Measurements from ENCODE around the gene RHOG. TPM values are rescaled to one million over a fixed set of nuclear protein-coding genes. Genes with fewer than 3 reads are reported as not detected.

RHOG gene
- polyA plus RNA-seq, 1 donor from 2014 or later, result not detected

DNA sequence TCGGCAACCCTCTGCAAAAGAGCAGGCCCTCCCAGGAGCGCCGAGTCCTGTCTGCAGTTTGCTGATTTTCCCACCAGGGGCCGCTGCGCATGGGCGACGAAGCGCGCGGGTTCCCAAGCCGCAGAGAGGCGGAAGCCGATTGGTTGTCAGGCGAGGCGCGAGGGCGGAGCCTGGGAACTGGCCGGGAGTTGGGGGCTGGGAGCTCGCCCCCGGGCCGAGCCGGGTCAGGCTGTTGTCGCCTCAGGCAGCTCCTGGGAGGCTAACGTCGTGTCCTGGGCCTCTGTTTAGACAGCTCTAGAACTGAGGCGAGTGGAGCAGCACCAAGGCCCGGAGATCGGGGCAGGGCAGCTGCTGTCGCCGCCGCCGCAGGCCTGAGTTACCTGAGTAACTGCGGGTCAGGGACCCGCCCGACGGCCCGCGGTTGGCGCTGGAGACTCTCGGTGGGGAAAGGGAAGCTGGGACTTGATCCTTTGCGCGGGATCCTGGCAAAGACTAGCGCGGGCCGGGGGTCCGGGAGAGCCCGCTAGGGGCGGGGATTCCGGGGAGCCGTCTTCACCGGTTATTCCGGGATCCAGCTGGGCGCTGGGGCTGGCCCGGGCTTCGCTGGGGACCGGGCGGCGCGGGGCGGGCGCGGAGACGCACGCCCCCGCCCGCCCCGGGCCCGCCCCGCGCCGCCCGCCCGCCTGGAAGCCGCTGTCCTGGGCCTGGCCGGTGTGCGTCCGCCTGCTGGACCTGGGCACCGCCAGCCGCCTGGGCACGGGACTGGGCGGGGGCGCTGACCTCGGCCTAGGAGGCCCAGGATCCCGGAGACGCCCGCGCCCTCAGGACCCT lies 14.4 kb upstream of the RHOG start, which contains the start of gene STIM1:
STIM1 (plus strand) TSS at position 688 of the 831 bp plus-strand sequence. CDS start 607 bp downstream, outside the sequence.
- TF ChIP-seq TAF1 (IDR thresholded peaks at IDR 0.05; ENCODE audit: low read depth), result peak; percentile 30
- peak; percentile 82 for TF ChIP-seq RAD21 (conservative IDR thresholded peaks at IDR 0.05)
- peak; percentile 59 for TF ChIP-seq MXI1 (conservative IDR thresholded peaks at IDR 0.05; ENCODE audit: poor library complexity, severe bottlenecking)
- peak; percentile 92 for TF ChIP-seq SMC3 (conservative IDR thresholded peaks at IDR 0.05; ENCODE audit: poor library complexity)
- peak; percentile 88 for TF ChIP-seq POLR2AphosphoS5 (IDR thresholded peaks at IDR 0.05)
- no peak for TF ChIP-seq EZH2 (IDR thresholded peaks at IDR 0.05; ENCODE audit: borderline replicate concordance, insufficient read depth, low read length, poor library complexity, severe bottlenecking)
- TF ChIP-seq, protein P1, sequence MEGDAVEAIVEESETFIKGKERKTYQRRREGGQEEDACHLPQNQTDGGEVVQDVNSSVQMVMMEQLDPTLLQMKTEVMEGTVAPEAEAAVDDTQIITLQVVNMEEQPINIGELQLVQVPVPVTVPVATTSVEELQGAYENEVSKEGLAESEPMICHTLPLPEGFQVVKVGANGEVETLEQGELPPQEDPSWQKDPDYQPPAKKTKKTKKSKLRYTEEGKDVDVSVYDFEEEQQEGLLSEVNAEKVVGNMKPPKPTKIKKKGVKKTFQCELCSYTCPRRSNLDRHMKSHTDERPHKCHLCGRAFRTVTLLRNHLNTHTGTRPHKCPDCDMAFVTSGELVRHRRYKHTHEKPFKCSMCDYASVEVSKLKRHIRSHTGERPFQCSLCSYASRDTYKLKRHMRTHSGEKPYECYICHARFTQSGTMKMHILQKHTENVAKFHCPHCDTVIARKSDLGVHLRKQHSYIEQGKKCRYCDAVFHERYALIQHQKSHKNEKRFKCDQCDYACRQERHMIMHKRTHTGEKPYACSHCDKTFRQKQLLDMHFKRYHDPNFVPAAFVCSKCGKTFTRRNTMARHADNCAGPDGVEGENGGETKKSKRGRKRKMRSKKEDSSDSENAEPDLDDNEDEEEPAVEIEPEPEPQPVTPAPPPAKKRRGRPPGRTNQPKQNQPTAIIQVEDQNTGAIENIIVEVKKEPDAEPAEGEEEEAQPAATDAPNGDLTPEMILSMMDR (IDR thresholded peaks at IDR 0.05; ENCODE audit: poor library complexity, severe bottlenecking), result peak; percentile 99
- TF ChIP-seq, protein P2, sequence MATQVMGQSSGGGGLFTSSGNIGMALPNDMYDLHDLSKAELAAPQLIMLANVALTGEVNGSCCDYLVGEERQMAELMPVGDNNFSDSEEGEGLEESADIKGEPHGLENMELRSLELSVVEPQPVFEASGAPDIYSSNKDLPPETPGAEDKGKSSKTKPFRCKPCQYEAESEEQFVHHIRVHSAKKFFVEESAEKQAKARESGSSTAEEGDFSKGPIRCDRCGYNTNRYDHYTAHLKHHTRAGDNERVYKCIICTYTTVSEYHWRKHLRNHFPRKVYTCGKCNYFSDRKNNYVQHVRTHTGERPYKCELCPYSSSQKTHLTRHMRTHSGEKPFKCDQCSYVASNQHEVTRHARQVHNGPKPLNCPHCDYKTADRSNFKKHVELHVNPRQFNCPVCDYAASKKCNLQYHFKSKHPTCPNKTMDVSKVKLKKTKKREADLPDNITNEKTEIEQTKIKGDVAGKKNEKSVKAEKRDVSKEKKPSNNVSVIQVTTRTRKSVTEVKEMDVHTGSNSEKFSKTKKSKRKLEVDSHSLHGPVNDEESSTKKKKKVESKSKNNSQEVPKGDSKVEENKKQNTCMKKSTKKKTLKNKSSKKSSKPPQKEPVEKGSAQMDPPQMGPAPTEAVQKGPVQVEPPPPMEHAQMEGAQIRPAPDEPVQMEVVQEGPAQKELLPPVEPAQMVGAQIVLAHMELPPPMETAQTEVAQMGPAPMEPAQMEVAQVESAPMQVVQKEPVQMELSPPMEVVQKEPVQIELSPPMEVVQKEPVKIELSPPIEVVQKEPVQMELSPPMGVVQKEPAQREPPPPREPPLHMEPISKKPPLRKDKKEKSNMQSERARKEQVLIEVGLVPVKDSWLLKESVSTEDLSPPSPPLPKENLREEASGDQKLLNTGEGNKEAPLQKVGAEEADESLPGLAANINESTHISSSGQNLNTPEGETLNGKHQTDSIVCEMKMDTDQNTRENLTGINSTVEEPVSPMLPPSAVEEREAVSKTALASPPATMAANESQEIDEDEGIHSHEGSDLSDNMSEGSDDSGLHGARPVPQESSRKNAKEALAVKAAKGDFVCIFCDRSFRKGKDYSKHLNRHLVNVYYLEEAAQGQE (IDR thresholded peaks at IDR 0.05; ENCODE audit: borderline replicate concordance), result peak; percentile 32
- no peak for TF ChIP-seq EP300 (conservative IDR thresholded peaks at IDR 0.05; ENCODE audit: poor library complexity, severe bottlenecking)
- H3K9me3 ChIP-seq (ENCODE audit: low read length), result no peaks in the 10 kb centered on the region
- H2AFZ ChIP-seq (ENCODE audit: low read depth, low read length), result peak within 1 kb of the TSS; percentile 80
- H3K4me2 ChIP-seq (ENCODE audit: low read length), result peak within 1 kb of the TSS; percentile 59
- peaks cover 4% of the 10 kb centered on the region for H3K79me2 ChIP-seq (replicated peaks; ENCODE audit: insufficient read depth, low read length)
- H3F3A ChIP-seq (ENCODE audit: insufficient read depth, low read length, poor library complexity, severe bottlenecking), result no peaks in the 10 kb centered on the region
- H3K9ac ChIP-seq (ENCODE audit: low read length), result peak within 1 kb of the TSS; percentile 80
- H3K36me3 ChIP-seq (ENCODE audit: insufficient read depth, low read length), result no peaks in the 10 kb centered on the region
- no peaks in the 10 kb centered on the region for H4K20me1 ChIP-seq (ENCODE audit: insufficient read depth)
- H3K27ac ChIP-seq (ENCODE audit: low read length), result peak within 1 kb of the TSS; percentile 62
- peak within 1 kb of the TSS; percentile 91 for H3K4me3 ChIP-seq (ENCODE audit: low read length)
- no peaks in the 10 kb centered on the region for H3K27me3 ChIP-seq (ENCODE audit: insufficient read depth, low read depth, low read length)
- H3K9me2 ChIP-seq (ENCODE audit: insufficient read depth, low read length), result no peaks in the 10 kb centered on the region

DNA sequence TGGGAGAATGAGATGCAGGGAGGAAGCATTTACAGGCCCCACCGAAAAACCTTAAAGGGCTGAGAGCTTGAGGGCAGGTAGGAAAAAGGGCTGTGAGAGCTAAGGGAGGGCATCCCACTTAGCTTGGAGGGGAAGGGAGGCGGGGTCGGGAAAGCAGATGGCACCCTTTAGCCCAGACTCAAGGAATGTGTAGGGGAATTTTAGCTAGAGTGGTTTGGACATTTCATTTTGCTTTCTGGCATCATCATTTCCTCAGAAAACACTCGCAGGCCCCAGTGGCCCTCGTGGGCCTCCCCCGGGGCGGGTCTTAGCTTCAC lies 13.9 kb upstream of the RHOG start:
- no peak overlapping the region for H3K9ac ChIP-seq (ENCODE audit: low read length)
- peaks cover 4% of the 10 kb centered on the region for H3K79me2 ChIP-seq (replicated peaks; ENCODE audit: insufficient read depth, low read length)
- no peak overlapping the region for H3K4me2 ChIP-seq (ENCODE audit: low read length)
- no peaks in the 10 kb centered on the region for H3F3A ChIP-seq (ENCODE audit: insufficient read depth, low read length, poor library complexity, severe bottlenecking)
- H3K9me2 ChIP-seq (ENCODE audit: insufficient read depth, low read length), result no peaks in the 10 kb centered on the region
- no peaks in the 10 kb centered on the region for H3K9me3 ChIP-seq (ENCODE audit: low read length)
- H3K27me3 ChIP-seq (ENCODE audit: insufficient read depth, low read depth, low read length), result no peaks in the 10 kb centered on the region
- H3K27ac ChIP-seq (ENCODE audit: low read length), result no peak overlapping the region
- H3K36me3 ChIP-seq (ENCODE audit: insufficient read depth, low read length), result no peaks in the 10 kb centered on the region
- TF ChIP-seq RAD21 (conservative IDR thresholded peaks at IDR 0.05), result no peak
- H3K4me3 ChIP-seq (ENCODE audit: low read length), result peak overlapping the region; percentile 91
- no peaks in the 10 kb centered on the region for H4K20me1 ChIP-seq (ENCODE audit: insufficient read depth)
- H2AFZ ChIP-seq (ENCODE audit: low read depth, low read length), result no peak overlapping the region
